ENCODE results near the gene CDK14. TPM values are rescaled to one million over a fixed set of nuclear protein-coding genes. Genes with fewer than 3 reads are reported as not detected.
A peak's percentile ranks its signal among the peaks of the same experiment; 100 is the strongest.

CDK14 gene
- total RNA-seq, 1 experiment from 2014 or later, result 39.1 TPM

- POLR2A ChIA-PET (ENCODE audit: unreplicated experiment), result no interaction called here
- Histone ChIP-seq H3K79me2 (ENCODE audit: low read depth) (no peaks in the 10 kb centered on the region), H3K4me3 (no peak overlapping the region), H4K20me1 (ENCODE audit: insufficient read depth) (no peaks in the 10 kb centered on the region), H2AFZ (no peak overlapping the region), H3F3A (ENCODE audit: insufficient read depth, low read depth) (no peaks in the 10 kb centered on the region), H3K4me1 (replicated peaks; ENCODE audit: insufficient read depth) (no peaks in the 10 kb centered on the region), H3K27ac (no peak overlapping the region), H3K27me3 (ENCODE audit: insufficient read depth, low read depth) (no peaks in the 10 kb centered on the region), H3K9me2 (ENCODE audit: insufficient read depth) (no peaks in the 10 kb centered on the region), H3K36me3 (ENCODE audit: low read depth) (no peaks in the 10 kb centered on the region), H3K9me3 (ENCODE audit: insufficient read depth, low read depth) (no peaks in the 10 kb centered on the region), H3K4me2 (no peak overlapping the region)
- TF ChIP-seq EZH2 (IDR thresholded peaks at IDR 0.05; ENCODE audit: low read depth) (no peak), CTCF (conservative IDR thresholded peaks at IDR 0.05) (no peak)
- DNase-seq, result no peak
- intact Hi-C loops (cut with micrococcal nuclease; ENCODE audit: unreplicated experiment), result no loop called here
- CTCF ChIA-PET, result no interaction called here
- BruUV-seq (replicated peaks), result no TSS peak
Observed at GRCh38 chr7:90574146-90574819, 21.8 kb upstream of the CDK14 start.

GRCh38 chr7:90574820-90575187 is 21.3 kb upstream of the CDK14 start:
- Histone ChIP-seq H4K20me1 (ENCODE audit: insufficient read depth) (no peaks in the 10 kb centered on the region), H3K4me3 (no peak overlapping the region), H2AFZ (no peak overlapping the region), H3K9me3 (ENCODE audit: insufficient read depth, low read depth) (no peaks in the 10 kb centered on the region), H3K36me3 (ENCODE audit: low read depth) (no peaks in the 10 kb centered on the region), H3K9me2 (ENCODE audit: insufficient read depth) (no peaks in the 10 kb centered on the region), H3K27ac (no peak overlapping the region), H3K4me2 (no peak overlapping the region), H3K27me3 (ENCODE audit: insufficient read depth, low read depth) (no peaks in the 10 kb centered on the region), H3K79me2 (ENCODE audit: low read depth) (no peaks in the 10 kb centered on the region), H3F3A (ENCODE audit: insufficient read depth, low read depth) (no peaks in the 10 kb centered on the region), H3K4me1 (replicated peaks; ENCODE audit: insufficient read depth) (no peaks in the 10 kb centered on the region)
- DNase-seq, result no peak
- CTCF ChIA-PET, result no interaction called here
- POLR2A ChIA-PET (ENCODE audit: unreplicated experiment), result no interaction called here
- BruUV-seq (replicated peaks), result no TSS peak
- TF ChIP-seq CTCF (conservative IDR thresholded peaks at IDR 0.05), result no peak
- no peak for TF ChIP-seq EZH2 (IDR thresholded peaks at IDR 0.05; ENCODE audit: low read depth)
- intact Hi-C loops (cut with micrococcal nuclease; ENCODE audit: unreplicated experiment), result no loop called here

GRCh38 chr7:90579181-90579688 is 16.9 kb upstream of the CDK14 start:
- H3F3A ChIP-seq (ENCODE audit: insufficient read depth, low read depth), result no peaks in the 10 kb centered on the region
- no peak overlapping the region for H3K4me3 ChIP-seq
- TF ChIP-seq CTCF (conservative IDR thresholded peaks at IDR 0.05) (no peak), EZH2 (IDR thresholded peaks at IDR 0.05; ENCODE audit: low read depth) (no peak)
- H3K79me2 ChIP-seq (ENCODE audit: low read depth), result no peaks in the 10 kb centered on the region
- no peaks in the 10 kb centered on the region for H3K27me3 ChIP-seq (ENCODE audit: insufficient read depth, low read depth)
- no peaks in the 10 kb centered on the region for H3K9me3 ChIP-seq (ENCODE audit: insufficient read depth, low read depth)
- 0 out of 2 replicates have a peak overlapping the region, but pooled peaks have one; percentile 26 for H3K27ac ChIP-seq
- intact Hi-C loops (cut with micrococcal nuclease; ENCODE audit: unreplicated experiment), result loop anchor here (2.0 kb wide), 1 partner anchor 16 kb away; no protein-coding TSS in a partner anchor
- POLR2A ChIA-PET (ENCODE audit: unreplicated experiment), result interaction anchor here (0.6 kb wide), 1 partner anchor 14 kb away, joined by 5 read pairs; no protein-coding TSS in a partner anchor
- BruUV-seq (replicated peaks), result TSS peak; percentile 84
- H3K4me2 ChIP-seq, result no peak overlapping the region
- no peaks in the 10 kb centered on the region for H3K4me1 ChIP-seq (replicated peaks; ENCODE audit: insufficient read depth)
- DNase-seq, result peak; percentile 44 to 76
- no peaks in the 10 kb centered on the region for H3K9me2 ChIP-seq (ENCODE audit: insufficient read depth)
- CTCF ChIA-PET, result interaction anchor here (0.9 kb wide), 1 partner anchor 124 kb away, joined by 4 read pairs; no protein-coding TSS in a partner anchor
- no peaks in the 10 kb centered on the region for H3K36me3 ChIP-seq (ENCODE audit: low read depth)
- no peaks in the 10 kb centered on the region for H4K20me1 ChIP-seq (ENCODE audit: insufficient read depth)
- no peak overlapping the region for H2AFZ ChIP-seq
